IMR-90 (cell line): ENCODE measurements around the gene CAB39. TPM values are rescaled to one million over a fixed set of nuclear protein-coding genes. Genes with fewer than 3 reads are reported as not detected.
A peak's percentile ranks its signal among the peaks of the same experiment; 100 is the strongest.

Experiments used
- ATAC-seq: fragments of 200-7000 bp; cut with Tn5 transposase; 2 replicates; pipeline ENCODE4 v1.9.1; 2020; ENCODE audit warnings: low read depth, mild to moderate bottlenecking, moderate library complexity
- BruUV-seq: library from RNA; stranded (reverse); fragments of 400-500 nt; replicated peaks from 2 replicates; lab custom pipeline; 2021; lab: Mats Ljungman, UMichigan
- CTCF ChIA-PET: fragments of 300-600 bp; formaldehyde crosslinking; extraction: SDS; loops from one replicate; lab custom pipeline; 2021; ENCODE audit warnings: antibody characterized with exemption; lab: Yijun Ruan, JAX
- POLR2A ChIA-PET: fragments of 300-600 bp; sonication (Branson Sonifier 250); formaldehyde crosslinking; loops from one replicate; lab custom pipeline; 2022; ENCODE audit warnings: antibody characterized with exemption; ENCODE audit not compliant: unreplicated experiment; lab: Charles Lee
- DNase-seq: peaks from one replicate; pipeline ENCODE4 v3.0.0; 2013
- H2AFZ ChIP-seq: replicated peaks from 2 replicates; pipeline ENCODE3; 2013; ENCODE audit warnings: low read length, mild to moderate bottlenecking; ENCODE audit not compliant: poor library complexity
- H2AK5ac ChIP-seq: 2 replicates; pipeline ENCODE4 v1.6.1; 2013; ENCODE audit warnings: low read depth, low read length, inconsistent platforms
- H2AK9ac ChIP-seq: replicated peaks from 2 replicates; pipeline ENCODE3; 2013; ENCODE audit warnings: mild to moderate bottlenecking, low read depth, low read length, moderate library complexity; ENCODE audit not compliant: poor library complexity
- H2BK120ac ChIP-seq: 2 replicates; pipeline ENCODE4 v1.6.1; 2013; ENCODE audit warnings: low read depth, low read length, inconsistent platforms
- H2BK15ac ChIP-seq: 3 replicates; pipeline ENCODE4 v1.6.1; 2013; ENCODE audit warnings: low read depth, low read length, inconsistent platforms
- H2BK20ac ChIP-seq: 2 replicates; pipeline ENCODE4 v1.6.1; 2013; ENCODE audit warnings: low read depth, mild to moderate bottlenecking, inconsistent platforms, low read length, moderate library complexity
- H2BK5ac ChIP-seq: 2 replicates; pipeline ENCODE4 v1.6.1; 2013; ENCODE audit warnings: mild to moderate bottlenecking, low read depth, low read length, inconsistent platforms; ENCODE audit not compliant: poor library complexity, severe bottlenecking
- H3K14ac ChIP-seq: replicated peaks from 2 replicates; pipeline ENCODE4 v1.6.1; 2013; ENCODE audit warnings: low read depth, low read length, inconsistent platforms
- H3K18ac ChIP-seq: 2 replicates; pipeline ENCODE4 v1.6.1; 2013; ENCODE audit warnings: low read depth, low read length, control low read depth
- H3K23ac ChIP-seq: 2 replicates; pipeline ENCODE4 v1.6.1; 2013; ENCODE audit warnings: low read depth, low read length, inconsistent platforms
- H3K27ac ChIP-seq: 2 replicates; pipeline ENCODE4 v1.5.1; 2013; ENCODE audit warnings: mild to moderate bottlenecking, control low read depth, low read length; ENCODE audit not compliant: insufficient read depth
- H3K27me3 ChIP-seq: 2 replicates; pipeline ENCODE4 v1.6.1; 2013; ENCODE audit warnings: low read length; ENCODE audit not compliant: control insufficient read depth, insufficient read depth
- H3K36me3 ChIP-seq: 2 replicates; pipeline ENCODE4 v1.6.1; 2013; ENCODE audit warnings: low read length, mixed read lengths; ENCODE audit not compliant: control insufficient read depth, insufficient read depth
- H3K4ac ChIP-seq: 2 replicates; pipeline ENCODE4 v1.6.1; 2013; ENCODE audit warnings: low read depth, low read length, inconsistent platforms
- H3K4me1 ChIP-seq: 2 replicates; pipeline ENCODE4 v1.6.1; 2013; ENCODE audit warnings: low read length, mixed read lengths; ENCODE audit not compliant: control insufficient read depth, insufficient read depth
- H3K4me2 ChIP-seq: 2 replicates; pipeline ENCODE4 v1.6.1; 2013; ENCODE audit warnings: low read depth, mild to moderate bottlenecking, control low read depth, low read length, moderate library complexity
- H3K4me3 ChIP-seq: 2 replicates; pipeline ENCODE4 v1.5.1; 2013; ENCODE audit warnings: low read depth, mild to moderate bottlenecking, control low read depth, low read length, moderate library complexity; ENCODE audit not compliant: insufficient read depth
- H3K56ac ChIP-seq: 2 replicates; pipeline ENCODE4 v1.6.1; 2013; ENCODE audit warnings: low read length, inconsistent platforms; ENCODE audit not compliant: insufficient read depth; ENCODE audit errors: extremely low read depth
- H3K79me1 ChIP-seq, 2 experiments: 2 replicates each; pipeline ENCODE4 v1.6.1; 2013; ENCODE audit warnings: low read length in 2 of 2, inconsistent platforms in 1 of 2, low read depth in 1 of 2
- H3K9ac ChIP-seq: 2 replicates; pipeline ENCODE4 v1.6.1; 2013; ENCODE audit warnings: low read depth, low read length, control low read depth
- H3K9me1 ChIP-seq: 2 replicates; pipeline ENCODE4 v1.6.1; 2013; ENCODE audit warnings: low read length, inconsistent platforms; ENCODE audit not compliant: insufficient read depth
- H3K9me3 ChIP-seq: 2 replicates; pipeline ENCODE4 v1.6.1; 2013; ENCODE audit warnings: low read length; ENCODE audit not compliant: control insufficient read depth, insufficient read depth
- H4K20me1 ChIP-seq: 2 replicates; pipeline ENCODE4 v1.6.1; 2013; ENCODE audit warnings: low read length, inconsistent platforms; ENCODE audit not compliant: insufficient read depth
- H4K5ac ChIP-seq: 2 replicates; pipeline ENCODE4 v1.6.1; 2013; ENCODE audit warnings: mild to moderate bottlenecking, low read depth, low read length, control low read depth
- H4K8ac ChIP-seq, 2 experiments: 2 replicates each; pipeline ENCODE4 v1.6.1; 2013; ENCODE audit warnings: low read depth in 2 of 2, low read length in 2 of 2, control low read depth in 1 of 2, inconsistent platforms in 1 of 2
- H4K91ac ChIP-seq: 2 replicates; pipeline ENCODE4 v1.6.1; 2013; ENCODE audit warnings: low read depth, low read length, inconsistent platforms; ENCODE audit not compliant: insufficient read depth
- BHLHE40 ChIP-seq: fragments of 150-350 bp; IDR thresholded peaks from 2 replicates; pipeline ENCODE4 v1.6.1; 2016; ENCODE audit warnings: mild to moderate bottlenecking, low read depth, low read length
- CEBPB ChIP-seq: IDR thresholded peaks from 2 replicates; pipeline ENCODE4 v1.6.1; 2012; ENCODE audit warnings: low read depth, low read length, improper control_type of control experiment
- CHD1 ChIP-seq: IDR thresholded peaks from 2 replicates; pipeline ENCODE4 v1.6.1; 2012; ENCODE audit warnings: low read depth, low read length, improper control_type of control experiment
- FOS ChIP-seq: fragments of 150-350 bp; IDR thresholded peaks from 2 replicates; pipeline ENCODE4 v1.6.1; 2016; ENCODE audit warnings: low read depth, low read length
- MAFK ChIP-seq: IDR thresholded peaks from 2 replicates; pipeline ENCODE4 v1.6.1; 2012; ENCODE audit warnings: low read depth, low read length, improper control_type of control experiment
- MAZ ChIP-seq: IDR thresholded peaks from 2 replicates; pipeline ENCODE4 v1.6.1; 2012; ENCODE audit warnings: low read depth, mild to moderate bottlenecking, low read length, improper control_type of control experiment, moderate library complexity, borderline replicate concordance
- MXI1 ChIP-seq: IDR thresholded peaks from 2 replicates; pipeline ENCODE4 v1.6.1; 2012; ENCODE audit warnings: low read depth, mild to moderate bottlenecking, low read length, moderate library complexity, borderline replicate concordance
- NFE2L2 ChIP-seq: fragments of 150-350 bp; IDR thresholded peaks from 2 replicates; pipeline ENCODE4 v1.6.1; 2016; ENCODE audit warnings: low read depth, mild to moderate bottlenecking, low read length
- POLR2A ChIP-seq: IDR thresholded peaks from 2 replicates; pipeline ENCODE4 v1.6.1; 2012; ENCODE audit warnings: mild to moderate bottlenecking, low read depth, low read length
- RAD21 ChIP-seq: IDR thresholded peaks from 2 replicates; pipeline ENCODE4 v1.6.1; 2012; ENCODE audit warnings: low read length, improper control_type of control experiment
- RCOR1 ChIP-seq: IDR thresholded peaks from 2 replicates; pipeline ENCODE4 v1.6.1; 2012; ENCODE audit warnings: mild to moderate bottlenecking, low read length, improper control_type of control experiment; ENCODE audit not compliant: insufficient replicate concordance
- RFX5 ChIP-seq: IDR thresholded peaks from 2 replicates; pipeline ENCODE4 v1.8.0; 2012; ENCODE audit warnings: low read depth, mild to moderate bottlenecking, low read length, moderate library complexity
- SMC3 ChIP-seq: fragments of 150-350 bp; IDR thresholded peaks from 2 replicates; pipeline ENCODE4 v1.6.1; 2016; ENCODE audit warnings: low read depth, mild to moderate bottlenecking, antibody characterized with exemption, low read length, moderate library complexity
- WGBS, 2 experiments: methylation state at CpG; one replicate each; pipeline versions ENCODE4 v1.1.5 to v1.1.7; 2013; ENCODE audit warnings: missing lambda C conversion rate in 2 of 2; ENCODE audit not compliant: insufficient read length in 1 of 2; ENCODE audit errors: extremely low coverage in 2 of 2; 5-methylcytosine and 5-hydroxymethylcytosine counted together
- dilution Hi-C: fragments of 300-500 bp; cut with HindIII; formaldehyde crosslinking; loops from one replicate; pipeline ENCODE4 v1.14.3; 2018; ENCODE audit warnings: low sequenced_read_pairs; ENCODE audit not compliant: unreplicated experiment
- in situ Hi-C: fragments of 300-500 bp; cut with MboI; formaldehyde crosslinking; loops from 3 replicates; pipeline ENCODE4 v1.14.3; 2019; ENCODE audit warnings: low sequenced_read_pairs, inconsistent platforms, mixed read lengths
- intact Hi-C: fragments of 100-400 bp; cut with micrococcal nuclease; formaldehyde crosslinking; loops from 2 replicates; pipeline ENCODE4 v1.10.0; 2022
- polyA plus RNA-seq, 3 experiments: library from polyadenylated mRNA; depleted of rRNA; stranded (reverse); fragments of >200 nt; gene quantifications; 2 replicates each; pipeline ENCODE4 v1.2.3, GENCODE V29; 2012; ENCODE audit warnings: low replicate concordance in 1 of 3
- total RNA-seq: library from RNA; depleted of rRNA; stranded (reverse); fragments of >200 nt; gene quantifications from 2 replicates; pipeline ENCODE4 v1.2.3, GENCODE V29; 2012
- TF ChIP-seq, protein P1 (sequence below): fragments of 150-350 bp; IDR thresholded peaks from 2 replicates; pipeline ENCODE4 v1.6.1; 2017; ENCODE audit warnings: mild to moderate bottlenecking, antibody characterized with exemption, low read length, low read depth
- TF ChIP-seq, protein P2 (sequence below): fragments of 150-350 bp; IDR thresholded peaks from 2 replicates; pipeline ENCODE4 v1.6.1; 2016; ENCODE audit warnings: low read depth, mild to moderate bottlenecking, low read length, moderate library complexity, borderline replicate concordance

The CAB39 gene
- total and polyA plus RNA-seq, 2 of the 4 experiments (the other 2 are of a cell fraction): 38.2 to 71.7 TPM

DNA sequence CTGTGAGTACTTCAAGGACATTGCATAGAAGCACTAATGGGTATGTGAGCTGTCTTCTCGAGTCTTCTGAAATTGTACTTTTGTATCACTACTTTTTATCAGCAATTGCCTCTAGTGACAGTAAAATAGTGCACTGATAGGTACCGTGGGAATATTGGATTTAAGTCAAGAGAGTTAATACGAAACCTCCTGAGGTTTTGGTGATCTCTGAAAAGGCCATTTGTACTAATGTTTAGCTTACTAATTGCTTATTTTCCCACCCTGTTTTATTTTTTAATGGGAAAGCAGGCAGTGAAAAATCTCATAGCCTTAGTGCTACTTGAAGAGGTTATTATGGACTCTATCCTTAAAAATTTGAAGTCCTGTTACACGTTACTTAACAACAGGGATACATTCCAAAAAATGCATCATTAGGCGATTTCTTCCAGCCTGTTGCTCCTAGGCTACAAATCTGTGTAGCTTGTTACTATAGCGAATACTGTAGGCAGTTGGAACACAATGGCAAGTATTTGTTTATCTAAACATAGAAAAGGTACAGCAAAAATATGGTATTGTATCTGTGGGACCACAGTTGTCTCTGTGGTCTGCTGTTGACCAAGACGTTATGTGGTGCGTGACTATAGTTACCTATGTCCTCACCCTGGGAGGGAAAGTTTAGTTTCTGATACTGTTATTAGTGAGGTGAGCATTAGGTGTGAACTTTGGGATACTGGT, 65.9 kb downstream of the CAB39 start:
- Histone ChIP-seq H3K18ac (peak overlapping the region; percentile 89; the same call in 1 of the 2 replicates), H2BK120ac (peak overlapping the region; percentile 75; the same call in 1 of the 2 replicates), H4K8ac (peak overlapping the region; percentile 40 to 55; a peak in 2 of 4 replicates), H2BK5ac (peak overlapping the region; percentile 70), H4K5ac (peak overlapping the region; percentile 70), H3K9ac (no peak overlapping the region), H3K4me2 (no peak overlapping the region; the same call in 1 of the 2 replicates), H3K27me3 (no peaks in the 10 kb centered on the region), H2AK5ac (peak overlapping the region; percentile 81; the same call in 1 of the 2 replicates), H3K56ac (no peak overlapping the region), H3K9me1 (peaks cover 15% of the 10 kb centered on the region), H2AK9ac (no peak overlapping the region), H3K79me1 (peaks cover 36 to 77% of the 10 kb centered on the region in 2 experiments), H4K91ac (peak overlapping the region; percentile 58), H3K14ac (peak overlapping the region; percentile 78), H3K27ac (peak overlapping the region; percentile 66; the same call in 1 of the 2 replicates), H3K23ac (peak overlapping the region; percentile 87), H3K4me3 (no peak overlapping the region), H4K20me1 (peaks cover 12% of the 10 kb centered on the region; the same call in 1 of the 2 replicates), H3K9me3 (no peaks in the 10 kb centered on the region), H2AFZ (no peak overlapping the region), H3K4ac (peak overlapping the region; percentile 66), H2BK20ac (peak overlapping the region; percentile 72), H2BK15ac (peak overlapping the region; percentile 79; the same call in 2 of the 3 replicates), H3K36me3 (peaks cover 10% of the 10 kb centered on the region; the same call in 1 of the 2 replicates), H3K4me1 (peaks cover 23% of the 10 kb centered on the region)
- ATAC-seq: no peak
- ChIA-PET POLR2A (no interaction called here), CTCF (interaction anchor here (0.5 to 1.1 kb wide), 2 partner anchors 20 to 163 kb away, joined by 3 read pairs; no protein-coding TSS in a partner anchor)
- 100% methylated on average over 1 of the region's 8 CpGs; no CpG with 5 or more reads in 1 of the 2 experiments for WGBS, 2 experiments
- DNase-seq: no peak
- in situ Hi-C loops: no loop called here
- dilution Hi-C loops: no loop called here
- intact Hi-C loops: loop anchor here (10.0 kb wide), 1 partner anchor 854 kb away; the partner anchor contains the start of genes FBXO36 and TRIP12
- BruUV-seq: no TSS peak
- TF ChIP-seq, protein P1, sequence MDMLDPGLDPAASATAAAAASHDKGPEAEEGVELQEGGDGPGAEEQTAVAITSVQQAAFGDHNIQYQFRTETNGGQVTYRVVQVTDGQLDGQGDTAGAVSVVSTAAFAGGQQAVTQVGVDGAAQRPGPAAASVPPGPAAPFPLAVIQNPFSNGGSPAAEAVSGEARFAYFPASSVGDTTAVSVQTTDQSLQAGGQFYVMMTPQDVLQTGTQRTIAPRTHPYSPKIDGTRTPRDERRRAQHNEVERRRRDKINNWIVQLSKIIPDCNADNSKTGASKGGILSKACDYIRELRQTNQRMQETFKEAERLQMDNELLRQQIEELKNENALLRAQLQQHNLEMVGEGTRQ: no peak
- TF ChIP-seq POLR2A (no peak), CEBPB (no peak), FOS (no peak), RFX5 (no peak), RCOR1 (no peak), RAD21 (no peak), NFE2L2 (no peak), SMC3 (no peak), MXI1 (no peak), MAZ (no peak), MAFK (no peak), BHLHE40 (no peak), CHD1 (no peak)
- TF ChIP-seq, protein P2, sequence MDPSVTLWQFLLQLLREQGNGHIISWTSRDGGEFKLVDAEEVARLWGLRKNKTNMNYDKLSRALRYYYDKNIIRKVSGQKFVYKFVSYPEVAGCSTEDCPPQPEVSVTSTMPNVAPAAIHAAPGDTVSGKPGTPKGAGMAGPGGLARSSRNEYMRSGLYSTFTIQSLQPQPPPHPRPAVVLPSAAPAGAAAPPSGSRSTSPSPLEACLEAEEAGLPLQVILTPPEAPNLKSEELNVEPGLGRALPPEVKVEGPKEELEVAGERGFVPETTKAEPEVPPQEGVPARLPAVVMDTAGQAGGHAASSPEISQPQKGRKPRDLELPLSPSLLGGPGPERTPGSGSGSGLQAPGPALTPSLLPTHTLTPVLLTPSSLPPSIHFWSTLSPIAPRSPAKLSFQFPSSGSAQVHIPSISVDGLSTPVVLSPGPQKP: no peak
